Heart left ventricle (tissue), 13 donors: Measurements from ENCODE around the gene HSD17B14.

Experiments used
- CTCF ChIP-seq, 12 donors: fragments of 200-600 bp; sonication (generic) in 4 of 12; IDR thresholded peaks; one replicate each; pipeline versions ENCODE4 v1.5.0 to v1.8.0; 2018 to 2022; ENCODE audit warnings: antibody characterized with exemption in 12 of 12, mild to moderate bottlenecking in 5 of 12
- POLR2A ChIP-seq, 2 donors: fragments of 450-650 bp; IDR thresholded peaks; one replicate each; pipeline ENCODE4 v1.6.1; 2017; ENCODE audit warnings: antibody characterized with exemption in 2 of 2, mild to moderate bottlenecking in 2 of 2, moderate library complexity in 2 of 2
- donor health status: ischemic (EF 13 %, LVEDD 7.1; RV severe dilation, severe dysfunction).
- donor health status: DM: no; HTN: yes; CAD: no.
- donor health status: DM: no; HTN: no; CAD: no.
- donor health status: ischemic (EF 25% LVEDD 6.9; RV normal size, moderate dysfunction).
- donor health status: ischemic (EF 25% LVEDD 5.7; RV mildly dilated, moderate dysfunction).
- donor health status: ischemic (EF 35%, LVEDD 5.7; RV mildly dilated, moderate dysfunction).
- donor health status: nonischemic (EF 11% LVEDD 7.7; RV severe dilation, severe dysfunction).
- donor health status: DM: yes; HTN: yes; CAD: no.
- donor health status: PGD.
- donor health status: ischemic (EF 29% LVEDD 5.4; RV normal size, mild dysfunction).
- donor health status: nonischemic (EF 23%, LVEDD 6.1; RV moderate dilation, normal function).

GRCh38 chr19:48821633-48822032, 14.7 kb downstream of the HSD17B14 start:
- no peak for TF ChIP-seq CTCF (IDR thresholded peaks at IDR 0.05)
- no peak for TF ChIP-seq POLR2A (IDR thresholded peaks at IDR 0.05)
